T-cell (primary cell): Measurements from ENCODE around the gene TYMS. TPM values are rescaled to one million over a fixed set of nuclear protein-coding genes. Genes with fewer than 3 reads are reported as not detected.
A peak's percentile ranks its signal among the peaks of the same experiment; 100 is the strongest.

Experiments
- ATAC-seq, 4 experiments: fragments of 200-7000 bp in 3 of 4; fragments of 150-1000 bp in 1 of 4; cut with Tn5 transposase; replicated peaks in 1 of 4; 1 replicate in 3 of 4; 2 replicates in 1 of 4; pipeline ENCODE4 v1.10.0; 2021; ENCODE audit warnings: moderate library complexity in 3 of 4, mild to moderate bottlenecking in 2 of 4, moderate number of reproducible peaks in 1 of 4
- CTCF ChIA-PET, 2 donors: fragments of 300-600 bp; sonication (Branson Sonifier 250); formaldehyde crosslinking; loops; one replicate each; lab custom pipeline; 2022; ENCODE audit warnings: antibody characterized with exemption in 2 of 2; lab: Charles Lee
- POLR2A ChIA-PET, 2 donors: fragments of 300-600 bp; sonication (Branson Sonifier 250); formaldehyde crosslinking; loops; one replicate each; lab custom pipeline; 2022; ENCODE audit warnings: antibody characterized with exemption in 2 of 2; lab: Charles Lee
- DNase-seq, 35 experiments: peaks; one replicate each; pipeline versions ENCODE4 v3.0.0 to v3.0.0-alpha.2; 2013 to 2023
- H3K27ac ChIP-seq: one replicate; pipeline ENCODE4 v1.5.1; 2013; ENCODE audit warnings: low read length
- H3K27me3 ChIP-seq, 2 experiments: replicated peaks in 1 of 2; 1 replicate in 1 of 2; 2 replicates in 1 of 2; pipeline versions ENCODE4 v1.6.1 to v1.7.0; 2013; ENCODE audit warnings: low read length in 1 of 2, mixed read lengths in 1 of 2; ENCODE audit not compliant: control insufficient read depth in 2 of 2, insufficient read depth in 2 of 2; ENCODE audit errors: extremely low read depth in 1 of 2
- H3K36me3 ChIP-seq, 2 donors: 1 replicate in 1 of 2; 2 replicates in 1 of 2; pipeline versions ENCODE4 v1.6.1 to v1.7.0; 2013; ENCODE audit warnings: low read length in 1 of 2; ENCODE audit not compliant: control insufficient read depth in 2 of 2, insufficient read depth in 1 of 2; ENCODE audit errors: extremely low read depth in 1 of 2
- H3K4me1 ChIP-seq, 2 experiments: 1 replicate in 1 of 2; 2 replicates in 1 of 2; pipeline versions ENCODE4 v1.6.1 to v1.7.0; 2013; ENCODE audit warnings: low read length in 2 of 2, mixed read lengths in 1 of 2; ENCODE audit not compliant: insufficient read depth in 2 of 2, control insufficient read depth in 1 of 2; ENCODE audit errors: extremely low read depth in 1 of 2
- H3K4me3 ChIP-seq, 2 donors: 1 replicate in 1 of 2; 2 replicates in 1 of 2; pipeline versions ENCODE4 v1.5.1 to v1.7.0; 2013; ENCODE audit warnings: mild to moderate bottlenecking in 2 of 2, low read length in 1 of 2, moderate library complexity in 1 of 2; ENCODE audit not compliant: control insufficient read depth in 1 of 2; ENCODE audit errors: extremely low read depth in 1 of 2
- H3K9me3 ChIP-seq: 2 replicates; pipeline ENCODE4 v1.7.0; 2013
- H3K27ac Mint-ChIP-seq, 2 donors: one replicate each; pipeline ENCODE4 v1.8.0; 2020 to 2021; ENCODE audit warnings: mild to moderate bottlenecking in 2 of 2, mixed read lengths in 2 of 2
- H3K27me3 Mint-ChIP-seq, 2 donors: one replicate each; pipeline ENCODE4 v1.8.0; 2021 to 2022; ENCODE audit warnings: mixed read lengths in 2 of 2
- H3K36me3 Mint-ChIP-seq: one replicate; pipeline ENCODE4 v1.8.0; 2021; ENCODE audit warnings: mixed read lengths
- H3K4me1 Mint-ChIP-seq, 3 donors: one replicate each; pipeline ENCODE4 v1.8.0; 2020 to 2022; ENCODE audit warnings: mixed read lengths in 3 of 3, mild to moderate bottlenecking in 1 of 3
- H3K4me3 Mint-ChIP-seq, 3 donors: one replicate each; pipeline ENCODE4 v1.8.0; 2020 to 2022; ENCODE audit warnings: mild to moderate bottlenecking in 3 of 3, mixed read lengths in 3 of 3, moderate library complexity in 3 of 3
- H3K9me3 Mint-ChIP-seq, 3 donors: one replicate each; pipeline ENCODE4 v1.8.0; 2020 to 2022; ENCODE audit warnings: mixed read lengths in 3 of 3
- WGBS: methylation state at CpG from one replicate; pipeline ENCODE4 v1.1.5; 2013; ENCODE audit warnings: missing lambda C conversion rate; ENCODE audit not compliant: insufficient coverage; 5-methylcytosine and 5-hydroxymethylcytosine counted together
- total RNA-seq, 35 experiments: library from RNA in 6 of 35; stranded (reverse) in 6 of 35; fragments of 120-200 nt in 1 of 35; gene quantifications; one replicate each; pipeline versions ENCODE4 v1.2.1 to v1.2.4 and lab custom pipeline; 2013 to 2026

The TYMS gene
- total RNA-seq, 5 donors from 2014 or later (not counting 1 experiment from before 2014, with no cell fraction given), result 1.8 to 9.7 (median 3.3) TPM

- H3K4me1 Mint-ChIP-seq, result peaks cover 8 to 11% (median 9%) of the 10 kb centered on the region in 3 donors
- Histone ChIP-seq H3K27me3 (peaks cover 0 to 41% of the 10 kb centered on the region in 2 experiments), H3K4me1 (peaks cover 0 to 10% of the 10 kb centered on the region in 2 experiments), H3K4me3 (no peak overlapping the region), H3K36me3 (no peaks in the 10 kb centered on the region), H3K9me3 (no peaks in the 10 kb centered on the region), H3K27ac (no peak overlapping the region)
- ATAC-seq, result no peak
- POLR2A ChIA-PET, result no interaction called here
- H3K36me3 Mint-ChIP-seq, result no peaks in the 10 kb centered on the region
- no peak overlapping the region for H3K27ac Mint-ChIP-seq
- H3K9me3 Mint-ChIP-seq, result no peaks in the 10 kb centered on the region
- no CpG with 5 or more reads among the region's 2 CpGs for WGBS
- no peak for DNase-seq
- H3K4me3 Mint-ChIP-seq, result no peak overlapping the region
- H3K27me3 Mint-ChIP-seq, result peaks cover 27% of the 10 kb centered on the region in 2 donors
- CTCF ChIA-PET, result no interaction called here
Observed at GRCh38 chr18:653512-653911, 3.9 kb upstream of the TYMS start.

- Mint-ChIP-seq H3K4me3 (no peak overlapping the region), H3K36me3 (no peaks in the 10 kb centered on the region), H3K27ac (no peak overlapping the region), H3K4me1 (peaks cover 8 to 22% (median 19%) of the 10 kb centered on the region in 3 donors), H3K9me3 (no peaks in the 10 kb centered on the region), H3K27me3 (peaks cover 36% of the 10 kb centered on the region in 2 donors)
- ChIA-PET CTCF (no interaction called here), POLR2A (interaction anchor here (0.6 to 0.7 kb wide), 2 partner anchors 77 to 146 kb away, joined by 3 to 4 read pairs; no protein-coding TSS in a partner anchor)
- H3K27ac ChIP-seq, result no peak overlapping the region
- no peaks in the 10 kb centered on the region for H3K36me3 ChIP-seq
- ATAC-seq (no peak), DNase-seq (no peak)
- peaks cover 3 to 15% of the 10 kb centered on the region in 2 experiments for H3K4me1 ChIP-seq
- WGBS, result 100% methylated on average over 3 of the region's 4 CpGs
- no peak overlapping the region for H3K4me3 ChIP-seq
- H3K9me3 ChIP-seq, result no peaks in the 10 kb centered on the region
- peaks cover 0 to 48% of the 10 kb centered on the region in 2 experiments for H3K27me3 ChIP-seq
Observed at GRCh38 chr18:654601-655000, 2.9 kb upstream of the TYMS start.

- H3K4me1 ChIP-seq, result peaks cover 3 to 15% of the 10 kb centered on the region in 2 experiments
- Mint-ChIP-seq H3K27me3 (peaks cover 37 to 43% of the 10 kb centered on the region in 2 donors), H3K4me1 (peaks cover 4 to 21% (median 16%) of the 10 kb centered on the region in 3 donors), H3K4me3 (no peak overlapping the region), H3K9me3 (no peaks in the 10 kb centered on the region), H3K36me3 (no peaks in the 10 kb centered on the region), H3K27ac (no peak overlapping the region)
- H3K4me3 ChIP-seq, result no peak overlapping the region
- H3K27ac ChIP-seq, result no peak overlapping the region
- no peak for ATAC-seq
- WGBS, result 95% methylated on average over 6 of the region's 6 CpGs
- no peaks in the 10 kb centered on the region for H3K36me3 ChIP-seq
- H3K9me3 ChIP-seq, result no peaks in the 10 kb centered on the region
- DNase-seq, result no peak
- CTCF ChIA-PET, result interaction anchor here (0.6 kb wide), 2 partner anchors 23 to 176 kb away, joined by 4 read pairs; no protein-coding TSS in a partner anchor
- peaks cover 0 to 53% of the 10 kb centered on the region in 2 experiments for H3K27me3 ChIP-seq
- POLR2A ChIA-PET, result no interaction called here
Observed at GRCh38 chr18:655445-655844, 2.0 kb upstream of the TYMS start.

- H3K36me3 ChIP-seq, result no peaks in the 10 kb centered on the region
- Mint-ChIP-seq H3K4me3 (peak overlapping the region; percentile 75 to 85 (median 79)), H3K9me3 (peaks cover 0 to 6% (median 0%) of the 10 kb centered on the region in 3 donors), H3K4me1 (peaks cover 0 to 18% (median 15%) of the 10 kb centered on the region in 3 donors), H3K27ac (no peak overlapping the region), H3K36me3 (no peaks in the 10 kb centered on the region), H3K27me3 (peaks cover 34 to 38% of the 10 kb centered on the region in 2 donors)
- ChIA-PET CTCF (interaction anchor here in 1 of 2 donors (0.5 to 1.1 kb wide), 4 partner anchors 34 to 522 kb away, joined by 3 to 4 read pairs (median 3); partner anchors contain the start of gene ENOSF1), POLR2A (interaction anchor here in 1 of 2 donors (0.5 to 0.6 kb wide), 2 partner anchors 12 to 26 kb away, joined by 3 to 4 read pairs; no protein-coding TSS in a partner anchor)
- DNase-seq (peak in 21 of 35 experiments; percentile 4 to 57 (median 22)), ATAC-seq (peak; percentile 54 to 64 (median 62))
- peaks cover 0 to 55% of the 10 kb centered on the region in 2 experiments for H3K27me3 ChIP-seq
- no peaks in the 10 kb centered on the region for H3K9me3 ChIP-seq
- peaks cover 3 to 15% of the 10 kb centered on the region in 2 experiments for H3K4me1 ChIP-seq
- peak overlapping the region; percentile 57 to 86 for H3K4me3 ChIP-seq
- under 1% methylated on average over 60 of the region's 72 CpGs for WGBS
- no peak overlapping the region for H3K27ac ChIP-seq
Observed at GRCh38 chr18:658001-658946, 821 bp downstream of the TYMS start.

GRCh38 chr18:658947-659533 is 1.6 kb downstream of the TYMS start:
- Histone ChIP-seq H3K27me3 (peaks cover 0 to 54% of the 10 kb centered on the region in 2 experiments), H3K4me3 (peak overlapping the region; percentile 57 to 86), H3K27ac (no peak overlapping the region), H3K9me3 (no peaks in the 10 kb centered on the region), H3K4me1 (peaks cover 3 to 15% of the 10 kb centered on the region in 2 experiments), H3K36me3 (no peaks in the 10 kb centered on the region)
- ATAC-seq (no peak), DNase-seq (no peak)
- Mint-ChIP-seq H3K4me1 (peaks cover 0 to 18% (median 15%) of the 10 kb centered on the region in 3 donors), H3K36me3 (no peaks in the 10 kb centered on the region), H3K9me3 (peaks cover 0 to 6% (median 0%) of the 10 kb centered on the region in 3 donors), H3K4me3 (peak overlapping the region; percentile 75 to 85 (median 79)), H3K27me3 (peaks cover 28 to 34% of the 10 kb centered on the region in 2 donors), H3K27ac (no peak overlapping the region)
- CTCF ChIA-PET, result no interaction called here
- POLR2A ChIA-PET, result no interaction called here
- WGBS, result 69% methylated on average over 8 of the region's 10 CpGs

- Histone ChIP-seq H3K27me3 (peaks cover 0 to 48% of the 10 kb centered on the region in 2 experiments), H3K9me3 (no peaks in the 10 kb centered on the region), H3K36me3 (no peaks in the 10 kb centered on the region), H3K4me1 (peaks cover 3 to 15% of the 10 kb centered on the region in 2 experiments), H3K4me3 (no peak overlapping the region), H3K27ac (no peak overlapping the region)
- Mint-ChIP-seq H3K27me3 (peaks cover 23 to 34% of the 10 kb centered on the region in 2 donors), H3K4me1 (peaks cover 0 to 18% (median 15%) of the 10 kb centered on the region in 3 donors), H3K27ac (no peak overlapping the region), H3K4me3 (peak overlapping the region; percentile 75 to 85 (median 79)), H3K36me3 (no peaks in the 10 kb centered on the region), H3K9me3 (peaks cover 0 to 6% (median 0%) of the 10 kb centered on the region in 3 donors)
- DNase-seq, result no peak
- ChIA-PET CTCF (no interaction called here), POLR2A (no interaction called here)
- WGBS, result 100% methylated on average over 3 of the region's 6 CpGs
- ATAC-seq, result no peak
Observed at GRCh38 chr18:659597-659996, 2.1 kb downstream of the TYMS start.
